NCI-H446 (cell line): ENCODE results near the gene RAF1.

Experiments used
- DNase-seq, 2 experiments: peaks; one replicate each; lab custom pipeline; 2025; lab: John Stamatoyannopoulos, UW

Gene RAF1

GRCh38 chr3:12591456-12591855 is 72.5 kb downstream of the RAF1 start:
- DNase-seq: no peak

GRCh38 chr3:12590096-12590495 is 73.8 kb downstream of the RAF1 start:
- no peak for DNase-seq

- DNase-seq: no peak
Measured at GRCh38 chr3:12588039-12589009, 75.6 kb downstream of the RAF1 start.

DNA sequence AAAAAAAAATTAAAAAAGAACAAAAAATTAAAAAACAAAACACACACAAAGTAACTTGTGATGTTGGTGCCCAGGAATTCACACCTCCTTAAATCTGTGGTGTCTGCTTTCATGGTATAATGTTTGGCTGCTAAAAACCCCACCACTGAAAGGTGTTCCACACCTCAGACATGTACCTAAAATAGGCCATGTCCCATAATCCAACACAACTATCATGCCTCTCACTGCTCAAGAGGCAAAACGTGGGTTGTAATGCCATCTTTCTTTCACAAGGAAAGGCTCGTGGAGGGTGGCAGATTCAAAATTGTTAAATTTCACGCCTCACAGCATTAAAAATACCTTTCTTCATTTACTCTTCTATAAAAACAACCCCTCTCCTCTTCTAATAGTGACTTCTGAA is 77.5 kb downstream of the RAF1 start:
- DNase-seq: no peak

DNA sequence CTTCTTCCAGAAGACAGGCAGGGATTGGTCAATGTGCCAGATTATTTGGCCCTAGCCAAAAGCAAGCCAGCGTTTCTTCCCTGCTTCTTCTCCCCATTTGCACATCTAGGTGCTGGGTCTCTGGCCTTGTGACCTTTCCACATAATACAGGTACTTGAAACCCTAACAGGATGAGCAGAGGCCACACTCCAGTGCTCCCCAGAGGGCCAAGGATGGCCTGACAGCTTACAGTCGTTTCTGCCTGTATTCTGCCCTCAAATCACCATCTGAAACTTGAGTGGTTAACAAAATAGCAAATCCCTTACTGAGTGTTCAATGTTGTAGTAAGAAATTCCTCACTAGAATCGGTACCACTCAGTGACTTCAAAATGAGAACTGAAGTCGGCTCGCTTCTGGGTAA is 77.9 kb downstream of the RAF1 start:
- no peak for DNase-seq

DNA sequence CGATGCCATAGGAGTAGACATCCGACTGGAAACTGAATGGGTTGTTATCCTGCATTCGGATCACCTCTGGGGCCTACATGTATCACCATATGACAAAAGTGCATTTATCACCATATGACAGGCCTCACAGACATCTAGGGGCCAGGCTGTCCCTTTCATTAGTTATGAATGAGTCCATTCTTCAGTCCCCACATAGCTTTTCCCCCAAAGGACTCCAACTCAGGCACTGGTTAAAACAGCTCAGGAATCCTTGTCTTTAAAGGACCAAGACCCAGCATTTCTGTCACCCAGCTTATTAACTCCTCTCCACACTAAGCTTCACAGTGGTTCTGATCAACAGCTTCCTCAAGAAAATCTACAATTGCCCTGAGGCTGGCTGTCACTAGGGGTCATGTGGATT is 78.7 kb downstream of the RAF1 start:
- DNase-seq: no peak

DNA sequence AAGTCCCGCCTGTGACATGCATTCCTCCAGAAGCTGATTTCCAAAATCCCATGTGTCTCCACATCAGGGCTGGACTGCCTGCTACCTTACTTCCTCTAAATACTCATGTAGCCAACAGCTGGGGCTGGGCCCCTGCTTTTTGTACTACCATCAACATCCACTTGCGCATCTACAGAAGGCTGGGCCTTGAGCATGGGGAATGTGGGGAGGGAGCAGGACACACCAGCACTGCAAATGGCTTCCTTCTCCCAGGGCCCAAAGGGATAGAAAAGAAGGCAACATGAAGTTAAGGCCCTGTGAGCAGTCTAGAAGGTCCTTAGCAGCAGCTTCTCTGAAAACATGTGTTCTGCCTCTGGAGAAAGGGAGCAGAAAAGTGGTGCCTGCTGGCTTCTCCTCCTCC is 79.8 kb downstream of the RAF1 start:
- DNase-seq: no peak

DNA sequence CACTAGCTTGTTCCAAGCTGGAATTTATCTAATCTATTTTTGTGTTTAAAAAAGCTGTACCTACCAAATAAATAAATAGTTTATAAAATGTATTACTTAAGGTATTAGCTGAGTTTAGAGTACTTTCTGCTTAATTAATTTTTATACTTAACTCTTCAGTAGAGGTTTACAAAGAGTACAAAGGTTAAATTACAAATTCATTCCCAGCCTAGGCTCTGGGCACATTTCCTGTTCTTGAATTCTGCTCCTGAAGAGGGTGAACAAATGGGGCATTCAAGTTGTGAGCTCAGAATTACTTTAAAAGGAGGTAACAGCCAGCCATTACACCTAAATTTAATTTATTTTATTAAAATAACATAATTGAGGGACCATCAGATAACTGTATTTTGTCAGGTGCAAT is 80.6 kb downstream of the RAF1 start:
- no peak for DNase-seq

DNA sequence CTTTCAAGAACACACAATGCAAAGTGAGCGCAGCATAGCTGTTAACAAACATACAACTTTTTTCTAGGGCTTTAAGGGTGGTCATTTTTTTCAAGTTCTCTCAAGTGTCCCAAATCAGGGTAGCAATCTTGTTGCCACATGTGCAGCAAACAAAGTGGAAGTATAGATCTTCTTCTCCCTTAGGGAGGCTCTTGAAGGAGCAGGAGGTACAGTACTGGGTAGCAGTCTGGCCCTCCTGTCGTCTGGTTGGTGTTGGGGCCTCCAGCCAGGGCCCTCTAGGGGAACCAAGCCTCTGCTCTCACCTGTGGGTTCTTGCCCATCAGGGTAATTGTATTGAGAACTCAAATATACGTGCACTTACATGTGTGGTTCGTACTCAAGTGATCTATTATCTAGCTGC is 81.2 kb downstream of the RAF1 start:
- no peak for DNase-seq

DNA sequence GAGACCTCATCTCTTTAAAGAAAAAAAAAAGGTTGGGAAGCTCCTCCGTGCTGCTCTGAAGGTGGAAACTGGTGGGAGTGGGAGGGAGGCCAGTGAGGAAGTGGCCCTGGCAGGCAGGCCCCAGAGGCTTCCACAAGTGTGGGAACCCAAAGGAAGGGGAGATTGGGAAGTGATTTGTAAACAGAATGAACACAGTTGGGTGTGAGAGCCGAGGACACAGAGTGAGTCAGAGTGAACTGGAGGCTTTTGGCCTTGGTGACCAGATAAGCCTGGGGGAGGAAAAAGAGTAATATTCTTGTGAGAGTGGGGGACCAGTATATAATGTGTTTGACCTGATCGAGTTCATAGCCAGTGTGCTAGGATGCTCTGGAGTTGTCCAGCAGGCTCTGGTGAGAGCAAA is 84.0 kb downstream of the RAF1 start:
- DNase-seq: no peak

DNA sequence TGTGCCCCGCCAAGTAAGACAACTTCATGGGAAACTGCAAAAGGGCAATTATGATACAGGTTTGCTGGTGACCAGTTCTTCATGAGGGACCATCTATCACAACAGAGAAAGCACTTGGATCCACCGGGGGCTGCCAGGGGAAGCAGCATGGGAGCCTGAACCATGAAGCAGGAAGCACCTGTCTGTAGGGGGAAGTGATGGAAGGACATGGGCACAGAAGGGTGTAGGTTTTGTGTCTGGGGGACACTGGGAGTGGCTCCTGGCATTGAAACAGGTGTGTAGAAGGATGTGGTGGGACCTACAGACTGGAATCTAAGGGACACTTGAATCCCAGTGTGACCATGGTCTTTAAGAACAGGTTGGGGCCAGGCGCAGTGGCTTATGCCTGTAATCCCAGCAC is 84.5 kb downstream of the RAF1 start:
- DNase-seq: no peak

GRCh38 chr3:12578742-12579141 is 85.2 kb downstream of the RAF1 start:
- DNase-seq: no peak

DNA sequence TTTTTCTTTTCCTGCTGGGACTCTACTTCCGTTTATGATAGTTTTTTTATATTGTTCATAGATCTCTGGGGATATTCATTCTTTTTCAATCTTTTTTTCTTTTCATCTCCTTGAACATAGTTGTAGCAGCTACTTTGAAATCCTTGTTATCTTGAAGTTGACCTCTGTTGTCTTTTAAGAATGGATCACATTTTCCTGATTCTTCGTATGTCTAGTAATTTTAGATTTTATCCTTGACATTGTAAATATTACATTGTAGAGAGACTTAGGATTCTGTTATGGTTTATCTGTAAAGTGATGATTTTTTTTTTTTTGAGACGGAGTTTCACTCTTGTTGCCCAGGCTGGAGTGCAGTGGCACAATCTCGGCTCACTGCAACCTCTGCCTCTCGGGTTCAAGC is 86.5 kb downstream of the RAF1 start:
- DNase-seq: no peak

DNA sequence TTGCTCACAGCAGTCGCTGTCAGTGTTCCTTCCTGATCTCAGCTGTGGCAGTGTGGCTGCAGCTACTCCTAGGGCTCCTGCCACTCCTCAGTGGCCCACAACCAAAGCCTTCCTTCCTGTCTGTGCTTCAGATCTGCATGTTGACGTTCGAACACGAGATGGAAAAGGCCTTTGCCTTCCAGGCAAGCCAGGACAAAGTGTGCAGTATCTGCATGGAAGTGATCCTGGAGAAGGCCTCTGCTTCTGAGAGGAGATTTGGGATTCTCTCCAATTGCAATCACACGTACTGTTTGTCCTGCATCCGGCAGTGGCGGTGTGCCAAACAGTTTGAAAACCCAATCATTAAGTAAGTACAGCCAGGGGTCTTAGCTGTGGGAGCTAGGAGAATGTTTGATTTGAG is 89.3 kb downstream of the RAF1 start:
- no peak for DNase-seq

DNA sequence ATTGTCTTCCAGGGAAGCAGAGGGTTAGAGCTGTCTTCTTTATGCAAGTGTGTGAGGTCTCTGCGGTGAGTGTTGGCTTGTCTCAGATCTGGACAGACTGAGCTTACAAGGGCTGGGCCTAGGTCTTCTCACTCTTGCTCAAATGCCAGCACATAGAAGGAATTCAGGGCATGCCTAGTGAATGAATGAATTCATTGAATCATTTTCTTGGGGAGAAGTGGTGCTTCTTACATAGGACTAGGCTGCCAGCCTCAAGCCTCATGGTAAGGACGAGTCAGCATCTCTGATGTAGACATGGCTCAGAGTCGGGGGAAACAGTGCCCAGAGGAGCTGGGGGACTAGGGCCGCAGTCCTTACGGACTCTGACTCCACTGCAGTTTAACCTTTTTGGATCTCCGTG is 89.8 kb downstream of the RAF1 start:
- no peak for DNase-seq

- no peak for DNase-seq
Measured at GRCh38 chr3:12571986-12572385, 91.9 kb downstream of the RAF1 start.

GRCh38 chr3:12569836-12570235 is 94.1 kb downstream of the RAF1 start:
- DNase-seq: no peak

- DNase-seq: no peak
Measured at GRCh38 chr3:12568747-12569146, 95.2 kb downstream of the RAF1 start.

- DNase-seq: no peak
Measured at GRCh38 chr3:12566976-12567375, 96.9 kb downstream of the RAF1 start.

GRCh38 chr3:12562451-12562850 is 101.5 kb downstream of the RAF1 start:
- no peak for DNase-seq

- no peak for DNase-seq
Measured at GRCh38 chr3:12561397-12561796, 102.5 kb downstream of the RAF1 start.

DNA sequence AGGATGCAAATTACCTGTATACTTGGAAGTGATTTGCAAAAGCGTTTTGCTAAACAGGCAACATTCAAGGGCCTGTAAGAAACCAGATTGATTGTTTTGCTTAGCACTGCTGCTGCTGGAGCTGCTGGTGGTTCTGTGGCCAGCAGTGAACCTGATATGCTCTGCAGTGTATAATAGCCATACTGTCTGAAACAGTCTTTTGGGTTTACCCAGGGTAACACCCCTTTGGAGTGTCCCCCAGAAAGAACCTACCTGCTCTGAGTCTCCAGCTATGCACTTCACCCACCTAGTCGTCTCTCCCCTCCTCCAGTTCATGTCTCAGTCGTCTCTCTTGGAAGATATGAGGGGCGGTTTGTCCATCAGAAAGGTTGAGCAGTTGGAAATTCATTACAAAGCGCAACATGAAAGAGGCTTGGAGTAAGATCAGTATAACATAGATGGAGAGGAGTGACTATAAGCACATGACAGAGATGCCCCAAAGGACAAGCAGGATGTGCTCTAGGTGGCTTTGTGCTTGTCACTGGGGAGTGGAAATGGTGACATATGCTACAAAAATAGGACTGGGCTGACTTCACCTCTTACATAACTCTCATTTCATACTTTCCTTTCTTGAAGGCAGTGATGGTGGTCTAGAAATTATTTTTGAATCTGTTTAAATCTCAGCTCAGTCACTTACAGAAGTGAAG is 103.3 kb downstream of the RAF1 start:
- DNase-seq: no peak

- no peak for DNase-seq
Measured at GRCh38 chr3:12559520-12559919, 104.4 kb downstream of the RAF1 start.
